ENCODE data around the gene IL17RB.

The IL17RB gene

GRCh38 chr3:53813229-53813628 is 33.1 kb upstream of the IL17RB start:
- no peak for DNase-seq

GRCh38 chr3:53813876-53814275 is 32.5 kb upstream of the IL17RB start:
- no peak for DNase-seq

GRCh38 chr3:53815067-53815466 is 31.3 kb upstream of the IL17RB start:
- no peak for DNase-seq

- DNase-seq: no peak
Observed at GRCh38 chr3:53815651-53816050, 30.7 kb upstream of the IL17RB start.

GRCh38 chr3:53816425-53816824 is 29.9 kb upstream of the IL17RB start:
- no peak for DNase-seq

GRCh38 chr3:53817211-53817610 is 29.2 kb upstream of the IL17RB start:
- no peak for DNase-seq

GRCh38 chr3:53817809-53818208 is 28.6 kb upstream of the IL17RB start:
- DNase-seq: no peak

- DNase-seq: no peak
Observed at GRCh38 chr3:53818221-53819162, 27.9 kb upstream of the IL17RB start.

GRCh38 chr3:53819163-53819868 is 27.1 kb upstream of the IL17RB start:
- DNase-seq: no peak

GRCh38 chr3:53820084-53820483 is 26.3 kb upstream of the IL17RB start:
- DNase-seq: no peak

- DNase-seq: no peak
Observed at GRCh38 chr3:53820756-53821580, 25.4 kb upstream of the IL17RB start.

- no peak for DNase-seq
Observed at GRCh38 chr3:53821631-53822121, 24.7 kb upstream of the IL17RB start.

- DNase-seq: no peak
Observed at GRCh38 chr3:53822331-53822741, 24.0 kb upstream of the IL17RB start.

- no peak for DNase-seq
Observed at GRCh38 chr3:53823026-53823955, 23.1 kb upstream of the IL17RB start.

GRCh38 chr3:53823956-53824657 is 22.3 kb upstream of the IL17RB start:
- no peak for DNase-seq

GRCh38 chr3:53824795-53825194 is 21.6 kb upstream of the IL17RB start:
- no peak for DNase-seq

GRCh38 chr3:53826048-53826447 is 20.3 kb upstream of the IL17RB start:
- DNase-seq: no peak

GRCh38 chr3:53828581-53828980 is 17.8 kb upstream of the IL17RB start:
- no peak for DNase-seq

- DNase-seq: no peak
Observed at GRCh38 chr3:53829605-53830004, 16.8 kb upstream of the IL17RB start.

- DNase-seq: no peak
Observed at GRCh38 chr3:53830944-53831343, 15.4 kb upstream of the IL17RB start.

GRCh38 chr3:53833053-53833645 is 13.2 kb upstream of the IL17RB start:
- no peak for DNase-seq

Data from NCI-H2029 treated with DMSO at 0.1 percent for 48 hours (cell line).